Measurements from ENCODE around the gene SOSTDC1.

- TF ChIP-seq CTCF (IDR thresholded peaks at IDR 0.05) (no peak), POLR2AphosphoS5 (IDR thresholded peaks at IDR 0.05) (no peak)
Observed at GRCh38 chr7:16514729-16515128, 49.2 kb upstream of the SOSTDC1 start.

Data from transverse colon (tissue), 4 donors.